Neural progenitor cell (in vitro differentiated cells): ENCODE data around the gene KDSR. TPM values are rescaled to one million over a fixed set of nuclear protein-coding genes. Genes with fewer than 3 reads are reported as not detected.
"Not testable (repeated sequence)": the region's sequence is repeated elsewhere in the genome, so short reads cannot be mapped to it uniquely, and the experiment has no call there.

Experiments
- DNase-seq: peaks from one replicate; pipeline ENCODE4 v3.0.0-alpha.2; 2016; ENCODE audit warnings: low spot score
- H2AFZ ChIP-seq: fragments of 200-600 bp; sonication (generic); replicated peaks from 2 replicates; pipeline ENCODE4 v1.6.1; 2016; ENCODE audit warnings: antibody characterized with exemption
- H3F3A ChIP-seq: fragments of 200-600 bp; sonication (generic); 2 replicates; pipeline ENCODE4 v1.6.1; 2016; ENCODE audit warnings: antibody characterized with exemption, low read depth
- H3K27ac ChIP-seq: fragments of 200-600 bp; sonication (generic); 2 replicates; pipeline ENCODE4 v1.5.1; 2016; ENCODE audit warnings: mild to moderate bottlenecking
- H3K27me3 ChIP-seq: fragments of 200-600 bp; sonication (generic); 2 replicates; pipeline ENCODE4 v1.6.1; 2016; ENCODE audit warnings: mild to moderate bottlenecking, moderate library complexity
- H3K36me3 ChIP-seq: fragments of 200-600 bp; sonication (generic); 2 replicates; pipeline ENCODE4 v1.5.1; 2016
- H3K4me1 ChIP-seq: fragments of 200-600 bp; sonication (generic); 2 replicates; pipeline ENCODE4 v1.6.1; 2016; ENCODE audit warnings: mixed run types
- H3K4me2 ChIP-seq: fragments of 200-600 bp; sonication (generic); 2 replicates; pipeline ENCODE4 v1.6.1; 2016
- H3K4me3 ChIP-seq: fragments of 200-600 bp; sonication (generic); 2 replicates; pipeline ENCODE4 v1.5.1; 2016
- H3K79me2 ChIP-seq: fragments of 200-600 bp; sonication (generic); 2 replicates; pipeline ENCODE4 v1.6.1; 2016; ENCODE audit warnings: low read depth
- H3K9ac ChIP-seq: fragments of 200-600 bp; sonication (generic); 2 replicates; pipeline ENCODE4 v1.6.1; 2016
- H3K9me3 ChIP-seq: fragments of 200-600 bp; sonication (generic); 2 replicates; pipeline ENCODE4 v1.5.1; 2016; ENCODE audit warnings: low read depth
- H4K20me1 ChIP-seq: fragments of 200-600 bp; sonication (generic); 2 replicates; pipeline ENCODE4 v1.6.1; 2016; ENCODE audit warnings: low read depth
- H3K27ac Mint-ChIP-seq: 3 replicates; pipeline ENCODE4 v1.8.0; 2021; ENCODE audit warnings: mixed read lengths
- H3K27me3 Mint-ChIP-seq: 2 replicates; pipeline ENCODE4 v1.8.0; 2022; ENCODE audit warnings: low read depth, mild to moderate bottlenecking, inconsistent platforms, moderate library complexity, mixed read lengths; ENCODE audit not compliant: insufficient read depth
- H3K36me3 Mint-ChIP-seq: 3 replicates; pipeline ENCODE4 v1.8.0; 2021; ENCODE audit warnings: mixed read lengths
- H3K4me1 Mint-ChIP-seq: 3 replicates; pipeline ENCODE4 v1.8.0; 2021; ENCODE audit warnings: mixed read lengths
- H3K4me3 Mint-ChIP-seq: 3 replicates; pipeline ENCODE4 v1.8.0; 2021; ENCODE audit warnings: mild to moderate bottlenecking, moderate library complexity, mixed read lengths
- H3K9me3 Mint-ChIP-seq: 3 replicates; pipeline ENCODE4 v1.8.0; 2020; ENCODE audit warnings: mixed read lengths
- CTCF ChIP-seq: fragments of 200-600 bp; sonication (generic); IDR thresholded peaks from 2 replicates; pipeline ENCODE4 v1.5.1; 2017; ENCODE audit warnings: antibody characterized with exemption, mild to moderate bottlenecking
- EZH2 ChIP-seq: fragments of 200-600 bp; sonication (generic); IDR thresholded peaks from 2 replicates; pipeline ENCODE4 v1.6.1; 2017; ENCODE audit warnings: antibody characterized with exemption, mild to moderate bottlenecking, moderate library complexity
- EZH2phosphoT487 ChIP-seq: fragments of 200-600 bp; sonication (generic); IDR thresholded peaks from 2 replicates; pipeline ENCODE4 v1.6.1; 2017; ENCODE audit warnings: antibody characterized with exemption
- total RNA-seq: library from RNA; depleted of rRNA; stranded (reverse); fragments of >200 nt; gene quantifications from 2 replicates; pipeline ENCODE4 v1.2.3, GENCODE V29; 2015; ENCODE audit warnings: low replicate concordance

Gene KDSR
- total RNA-seq, 1 donor from 2014 or later, result 20.6 TPM

- Histone ChIP-seq H3K4me2 (peak overlapping the region; percentile 86), H2AFZ (peak overlapping the region; percentile 19), H3K4me1 (peaks cover 10% of the 10 kb centered on the region), H4K20me1 (peaks cover 17% of the 10 kb centered on the region), H3K9me3 (no peaks in the 10 kb centered on the region), H3K9ac (peak overlapping the region; percentile 22), H3K27ac (peak overlapping the region; percentile 94), H3K36me3 (no peaks in the 10 kb centered on the region), H3K27me3 (no peaks in the 10 kb centered on the region), H3K4me3 (peak overlapping the region; percentile 93), H3F3A (peaks cover 20% of the 10 kb centered on the region), H3K79me2 (peaks cover 39% of the 10 kb centered on the region)
- peak; percentile 51 for DNase-seq
- TF ChIP-seq EZH2 (no peak), EZH2phosphoT487 (no peak), CTCF (no peak)
- Mint-ChIP-seq H3K27me3 (peaks cover 2% of the 10 kb centered on the region), H3K36me3 (peaks cover 17% of the 10 kb centered on the region), H3K27ac (no peak overlapping the region), H3K9me3 (peaks cover 5% of the 10 kb centered on the region), H3K4me1 (peaks cover 15% of the 10 kb centered on the region), H3K4me3 (peak overlapping the region; percentile 95)
These were observed 573 bp downstream of the KDSR start for GRCh38 chr18:63366213-63367052.

GRCh38 chr18:63365876-63366212 is 1.2 kb downstream of the KDSR start:
- peak overlapping the region; percentile 95 for H3K4me3 Mint-ChIP-seq

GRCh38 chr18:63363951-63364350 is 3.1 kb downstream of the KDSR start:
- H3K79me2 ChIP-seq, result peaks cover 39% of the 10 kb centered on the region

More at GRCh38 chr18:63365876-63366212, 1.2 kb downstream of the KDSR start:
- TF ChIP-seq EZH2 (no peak), CTCF (no peak), EZH2phosphoT487 (no peak)
- peak overlapping the region; percentile 22 for H3K9ac ChIP-seq
- Mint-ChIP-seq H3K9me3 (peaks cover 5% of the 10 kb centered on the region), H3K27me3 (peaks cover 2% of the 10 kb centered on the region), H3K4me1 (peaks cover 15% of the 10 kb centered on the region), H3K27ac (peak overlapping the region; percentile 26), H3K36me3 (peaks cover 19% of the 10 kb centered on the region)
- no peak overlapping the region for H3K27ac ChIP-seq
- peaks cover 20% of the 10 kb centered on the region for H3F3A ChIP-seq
- no peaks in the 10 kb centered on the region for H3K27me3 ChIP-seq
- peaks cover 17% of the 10 kb centered on the region for H4K20me1 ChIP-seq
- no peaks in the 10 kb centered on the region for H3K9me3 ChIP-seq
- H3K4me2 ChIP-seq, result peak overlapping the region; percentile 86
- H3K4me1 ChIP-seq, result peaks cover 10% of the 10 kb centered on the region
- H3K79me2 ChIP-seq, result peaks cover 39% of the 10 kb centered on the region
- no peaks in the 10 kb centered on the region for H3K36me3 ChIP-seq
- peak overlapping the region; percentile 93 for H3K4me3 ChIP-seq
- peak; percentile 31 for DNase-seq
- H2AFZ ChIP-seq, result peak overlapping the region; percentile 19

GRCh38 chr18:63363420-63363819 is 3.6 kb downstream of the KDSR start:
- not testable (repeated sequence) for H2AFZ ChIP-seq, H3K27me3 ChIP-seq, H3K27ac ChIP-seq, H3K9me3 Mint-ChIP-seq, H3K27ac Mint-ChIP-seq, H3K4me3 ChIP-seq, H3K27me3 Mint-ChIP-seq, DNase-seq, H3K9me3 ChIP-seq, H3K4me3 Mint-ChIP-seq, H3K9ac ChIP-seq, H3K36me3 ChIP-seq, H3K4me2 ChIP-seq
- Histone ChIP-seq H3K4me1 (peaks cover 10% of the 10 kb centered on the region), H3F3A (peaks cover 13% of the 10 kb centered on the region), H4K20me1 (peaks cover 17% of the 10 kb centered on the region), H3K79me2 (peaks cover 39% of the 10 kb centered on the region)
- Mint-ChIP-seq H3K36me3 (peaks cover 14% of the 10 kb centered on the region), H3K4me1 (peaks cover 14% of the 10 kb centered on the region)

More at GRCh38 chr18:63363951-63364350, 3.1 kb downstream of the KDSR start:
- Mint-ChIP-seq H3K27ac (no peak overlapping the region), H3K9me3 (peaks cover 2% of the 10 kb centered on the region), H3K27me3 (peaks cover 2% of the 10 kb centered on the region), H3K4me1 (peaks cover 15% of the 10 kb centered on the region), H3K36me3 (peaks cover 16% of the 10 kb centered on the region), H3K4me3 (no peak overlapping the region)
- Histone ChIP-seq H3K27me3 (no peaks in the 10 kb centered on the region), H3K36me3 (peaks cover 10% of the 10 kb centered on the region), H3K4me2 (no peak overlapping the region), H3K9ac (no peak overlapping the region), H3K27ac (no peak overlapping the region), H4K20me1 (peaks cover 17% of the 10 kb centered on the region), H3K9me3 (no peaks in the 10 kb centered on the region), H3F3A (peaks cover 18% of the 10 kb centered on the region), H3K4me1 (peaks cover 10% of the 10 kb centered on the region), H2AFZ (no peak overlapping the region), H3K4me3 (no peak overlapping the region)
- no peak for DNase-seq
- no peak for TF ChIP-seq EZH2
- TF ChIP-seq CTCF, result no peak
- TF ChIP-seq EZH2phosphoT487, result no peak
